ENCODE measurements around the gene DNAH17. TPM values are rescaled to one million over a fixed set of nuclear protein-coding genes. Genes with fewer than 3 reads are reported as not detected.

The DNAH17 gene
- total and polyA plus RNA-seq, 2 donors (not counting 3 experiments of a cell fraction or from before 2014, with no cell fraction given), result not detected

DNA sequence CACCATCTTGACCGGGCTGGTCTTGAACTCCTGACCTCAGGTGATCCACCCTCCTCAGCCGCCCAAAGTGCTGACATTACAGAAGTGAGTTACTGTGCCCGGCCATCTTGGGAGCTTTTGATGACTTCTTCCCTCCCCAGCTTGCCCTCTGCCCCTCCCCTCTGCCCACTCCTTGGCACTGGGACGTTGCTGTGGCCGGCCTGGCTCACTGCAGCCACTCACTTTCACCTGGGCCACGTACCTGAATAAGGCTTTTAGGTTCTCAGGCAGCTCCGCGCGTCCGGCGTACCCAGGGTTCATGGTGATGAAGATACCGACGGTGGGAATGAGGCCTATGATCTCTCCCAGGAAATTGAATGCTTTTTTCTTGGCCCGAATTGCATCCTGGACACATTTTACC is 81.6 kb downstream of the DNAH17 start:
- Histone ChIP-seq H3K27ac (ENCODE audit: insufficient read depth, low read depth, low read length) (no peak overlapping the region), H3K4me3 (replicated peaks in 1 of 3; ENCODE audit: insufficient read depth in 1 of 3, low read depth in 1 of 3, low read length in 3 of 3) (no peak overlapping the region), H3K9me3 (replicated peaks; ENCODE audit: control insufficient read depth, insufficient read depth, low read length) (no peaks in the 10 kb centered on the region), H3K79me2 (ENCODE audit: control insufficient read depth, insufficient read depth, low read length) (no peaks in the 10 kb centered on the region), H3K4me2 (ENCODE audit: insufficient read depth, low read length) (no peak overlapping the region), H3K27me3 (ENCODE audit: control insufficient read depth in 2 of 2, insufficient read depth in 2 of 2, low read length in 2 of 2) (no peaks in the 10 kb centered on the region), H3K4me1 (ENCODE audit: control insufficient read depth, extremely low read depth, insufficient read depth, low read length) (no peaks in the 10 kb centered on the region), H3K36me3 (ENCODE audit: control insufficient read depth in 2 of 2, extremely low read depth in 1 of 2, insufficient read depth in 2 of 2, low read length in 2 of 2) (no peaks in the 10 kb centered on the region), H4K20me1 (replicated peaks; ENCODE audit: control insufficient read depth, extremely low read depth, insufficient read depth, low read length) (no peaks in the 10 kb centered on the region), H3K9me1 (replicated peaks; ENCODE audit: control insufficient read depth, extremely low read depth, insufficient read depth, low read length) (no peaks in the 10 kb centered on the region), H3K9ac (replicated peaks; ENCODE audit: extremely low read depth, insufficient read depth, low read length) (no peak overlapping the region), H2AFZ (ENCODE audit: low read depth, low read length) (no peak overlapping the region)
- ChIA-PET POLR2A (no interaction called here), CTCF (interaction anchor here (3.7 kb wide), 1 partner anchor 212 kb away, joined by 27 read pairs; no protein-coding TSS in a partner anchor)
- no TSS peak for BruUV-seq (replicated peaks)
- intact Hi-C loops (cut with micrococcal nuclease), result loop anchor here (5.0 kb wide), 2 partner anchors 97 to 112 kb away; no protein-coding TSS in a partner anchor
- TF ChIP-seq CTCF (IDR thresholded peaks at IDR 0.05; ENCODE audit: extremely low read depth in 1 of 2, insufficient read depth in 1 of 2, low read depth in 1 of 2, low read length in 2 of 2), result no peak
- no peak for TF ChIP-seq GATA2 (IDR thresholded peaks at IDR 0.05; ENCODE audit: insufficient read depth, insufficient read length, low read depth, low read length)
- TF ChIP-seq, protein P1, sequence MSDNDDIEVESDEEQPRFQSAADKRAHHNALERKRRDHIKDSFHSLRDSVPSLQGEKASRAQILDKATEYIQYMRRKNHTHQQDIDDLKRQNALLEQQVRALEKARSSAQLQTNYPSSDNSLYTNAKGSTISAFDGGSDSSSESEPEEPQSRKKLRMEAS (IDR thresholded peaks at IDR 0.05; ENCODE audit: insufficient read depth, insufficient read length), result no peak
- TF ChIP-seq JUN (IDR thresholded peaks at IDR 0.05; ENCODE audit: borderline replicate concordance, insufficient read depth, insufficient read length, low read depth), result no peak
- no peak for TF ChIP-seq POLR2A (IDR thresholded peaks at IDR 0.05; ENCODE audit: low read depth, low read length)
- no peak for TF ChIP-seq EZH2 (IDR thresholded peaks at IDR 0.05; ENCODE audit: borderline replicate concordance, low read depth, low read length, severe bottlenecking)
- DNase-seq (ENCODE audit: low read depth, low spot score) (no peak), FAIRE-seq (no peak)
- dilution Hi-C loops (cut with MboI; ENCODE audit: extremely low pct_ligation_motif_present, low sequenced_read_pairs), result loop anchor here (25.0 kb wide), 1 partner anchor 142 kb away; no protein-coding TSS in a partner anchor

Measured in endothelial cell of umbilical vein (primary cell).